Measurements from ENCODE around the gene ZNF189.

ZNF189 gene

DNA sequence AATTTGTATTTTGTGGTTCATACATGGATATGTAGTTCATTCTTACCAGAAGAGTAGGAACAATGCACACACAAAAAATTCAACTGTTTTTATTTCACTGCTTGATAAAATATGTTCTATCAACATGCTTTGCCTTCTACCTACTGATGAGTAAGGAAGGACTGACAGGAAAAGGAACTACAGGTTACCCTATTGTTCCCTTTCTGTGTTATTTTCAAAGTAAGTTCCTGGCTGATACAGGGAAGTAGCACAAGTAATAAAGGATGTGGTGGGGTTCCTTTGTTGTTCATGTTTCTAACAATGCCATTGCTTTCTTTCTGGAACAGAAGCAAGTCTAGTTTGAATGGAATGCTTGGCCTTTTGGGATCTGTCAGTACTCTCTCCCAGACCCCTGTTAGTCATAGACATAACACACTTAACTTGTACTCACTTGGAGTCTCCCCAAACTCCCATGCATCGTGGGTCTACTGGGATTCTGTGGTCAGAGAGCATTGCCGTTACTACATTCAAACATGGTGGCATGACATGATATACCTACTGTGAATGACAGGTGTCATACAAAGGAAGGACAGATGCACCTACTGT is 57.1 kb downstream of the ZNF189 start:
- TF ChIP-seq, protein P1, sequence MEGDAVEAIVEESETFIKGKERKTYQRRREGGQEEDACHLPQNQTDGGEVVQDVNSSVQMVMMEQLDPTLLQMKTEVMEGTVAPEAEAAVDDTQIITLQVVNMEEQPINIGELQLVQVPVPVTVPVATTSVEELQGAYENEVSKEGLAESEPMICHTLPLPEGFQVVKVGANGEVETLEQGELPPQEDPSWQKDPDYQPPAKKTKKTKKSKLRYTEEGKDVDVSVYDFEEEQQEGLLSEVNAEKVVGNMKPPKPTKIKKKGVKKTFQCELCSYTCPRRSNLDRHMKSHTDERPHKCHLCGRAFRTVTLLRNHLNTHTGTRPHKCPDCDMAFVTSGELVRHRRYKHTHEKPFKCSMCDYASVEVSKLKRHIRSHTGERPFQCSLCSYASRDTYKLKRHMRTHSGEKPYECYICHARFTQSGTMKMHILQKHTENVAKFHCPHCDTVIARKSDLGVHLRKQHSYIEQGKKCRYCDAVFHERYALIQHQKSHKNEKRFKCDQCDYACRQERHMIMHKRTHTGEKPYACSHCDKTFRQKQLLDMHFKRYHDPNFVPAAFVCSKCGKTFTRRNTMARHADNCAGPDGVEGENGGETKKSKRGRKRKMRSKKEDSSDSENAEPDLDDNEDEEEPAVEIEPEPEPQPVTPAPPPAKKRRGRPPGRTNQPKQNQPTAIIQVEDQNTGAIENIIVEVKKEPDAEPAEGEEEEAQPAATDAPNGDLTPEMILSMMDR (IDR thresholded peaks at IDR 0.05; ENCODE audit: low read depth, low read length) = no peak

DNA sequence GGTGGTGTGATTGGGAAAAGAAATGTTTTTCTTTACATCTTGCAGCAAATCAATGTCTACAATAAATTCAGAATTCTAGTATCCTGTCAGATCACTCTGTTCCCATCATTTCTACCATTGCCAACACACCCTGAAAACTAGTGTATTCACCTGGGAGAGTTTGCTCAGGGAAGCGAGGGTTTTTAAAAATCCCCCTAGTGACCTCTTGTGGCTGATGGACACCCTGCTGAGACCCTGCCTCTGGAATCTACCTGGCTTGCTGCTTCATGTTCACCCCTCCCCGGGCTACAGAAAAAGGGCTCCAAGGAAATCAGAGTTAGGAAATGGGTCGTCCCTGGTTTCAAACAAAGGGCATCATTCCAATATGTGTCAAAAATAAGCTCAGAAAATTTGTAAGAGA is 58.4 kb downstream of the ZNF189 start:
- H3K27ac ChIP-seq (ENCODE audit: low read length) = no peak overlapping the region
- H4K20me1 ChIP-seq (ENCODE audit: insufficient read depth, low read length) = no peaks in the 10 kb centered on the region
- H3K4me1 ChIP-seq (ENCODE audit: low read length) = no peaks in the 10 kb centered on the region
- TF ChIP-seq EZH2phosphoT487 (IDR thresholded peaks at IDR 0.05; ENCODE audit: low read depth) = no peak
- TF ChIP-seq, protein P1 (IDR thresholded peaks at IDR 0.05; ENCODE audit: low read depth, low read length) = peak; percentile 37
- no peaks in the 10 kb centered on the region for H3K9me3 ChIP-seq (ENCODE audit: insufficient read depth, low read length)
- H3K4me3 ChIP-seq (ENCODE audit: low read length) = no peak overlapping the region
- H3K36me3 ChIP-seq (replicated peaks; ENCODE audit: low read depth, low read length) = no peaks in the 10 kb centered on the region
- no peak overlapping the region for H3K4me2 ChIP-seq (ENCODE audit: low read length)
- H3K79me2 ChIP-seq (ENCODE audit: low read length) = no peaks in the 10 kb centered on the region
- H2AFZ ChIP-seq (ENCODE audit: low read depth, low read length) = no peak overlapping the region
- H3K27me3 ChIP-seq (ENCODE audit: low read depth, low read length) = peaks cover 4% of the 10 kb centered on the region; the same call in 1 of the 2 replicates
- H3K9ac ChIP-seq (ENCODE audit: low read length) = no peak overlapping the region

More for the DNA sequence above, 57.1 kb downstream of the ZNF189 start:
- Histone ChIP-seq H3K79me2 (ENCODE audit: low read length) (no peaks in the 10 kb centered on the region), H3K27ac (ENCODE audit: low read length) (no peak overlapping the region), H3K9ac (ENCODE audit: low read length) (no peak overlapping the region), H3K27me3 (ENCODE audit: low read depth, low read length) (peaks cover 4% of the 10 kb centered on the region; the same call in 1 of the 2 replicates), H4K20me1 (ENCODE audit: insufficient read depth, low read length) (no peaks in the 10 kb centered on the region), H3K36me3 (replicated peaks; ENCODE audit: low read depth, low read length) (no peaks in the 10 kb centered on the region), H3K4me2 (ENCODE audit: low read length) (no peak overlapping the region), H3K9me3 (ENCODE audit: insufficient read depth, low read length) (no peaks in the 10 kb centered on the region), H3K4me1 (ENCODE audit: low read length) (no peaks in the 10 kb centered on the region), H2AFZ (ENCODE audit: low read depth, low read length) (no peak overlapping the region), H3K4me3 (ENCODE audit: low read length) (no peak overlapping the region)

DNA sequence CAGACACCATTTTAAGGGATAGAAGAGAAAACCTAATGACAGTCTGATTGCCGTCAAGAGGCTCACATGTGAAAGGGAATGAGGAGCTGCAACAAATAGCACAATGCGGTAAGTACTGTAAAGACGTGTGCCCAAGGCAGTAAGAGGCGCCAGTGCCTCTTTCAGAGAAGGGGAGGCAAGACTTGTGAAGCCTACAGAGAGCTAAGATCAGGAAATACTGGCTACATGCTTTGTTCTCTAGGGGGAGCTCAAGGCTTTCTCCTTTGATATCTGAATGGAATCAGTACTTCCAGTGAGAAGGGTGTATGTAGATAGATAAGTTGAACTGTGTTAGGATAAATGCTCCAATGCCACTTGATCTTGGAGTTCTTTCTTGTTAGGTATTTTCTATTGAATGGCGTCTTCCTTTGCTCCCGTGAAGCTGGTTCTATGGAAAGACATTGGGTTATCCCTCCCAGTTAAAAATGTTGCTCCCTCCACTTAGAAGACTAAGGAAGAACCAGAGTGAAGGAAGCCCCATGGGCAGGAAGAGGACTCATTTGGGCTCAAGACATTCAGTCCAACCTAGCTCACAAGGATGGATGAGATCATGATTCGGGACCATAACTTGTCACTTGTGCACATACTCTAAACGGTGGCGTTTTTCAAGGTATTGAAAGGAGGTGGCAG is 60.4 kb downstream of the ZNF189 start:
- TF ChIP-seq, protein P1 (IDR thresholded peaks at IDR 0.05; ENCODE audit: low read depth, low read length) = peak; percentile 79
- TF ChIP-seq EZH2phosphoT487 (IDR thresholded peaks at IDR 0.05; ENCODE audit: low read depth) = no peak
- H3K4me2 ChIP-seq (ENCODE audit: low read length) = peak overlapping the region; percentile 28; the same call in 1 of the 2 replicates
- H2AFZ ChIP-seq (ENCODE audit: low read depth, low read length) = peak overlapping the region; percentile 87

More for the DNA sequence above, 60.4 kb downstream of the ZNF189 start:
- no peak overlapping the region for H3K9ac ChIP-seq (ENCODE audit: low read length)
- no peaks in the 10 kb centered on the region for H3K36me3 ChIP-seq (replicated peaks; ENCODE audit: low read depth, low read length)
- H3K9me3 ChIP-seq (ENCODE audit: insufficient read depth, low read length) = no peaks in the 10 kb centered on the region
- H3K27ac ChIP-seq (ENCODE audit: low read length) = no peak overlapping the region
- peaks cover 7% of the 10 kb centered on the region for H3K27me3 ChIP-seq (ENCODE audit: low read depth, low read length)
- no peak overlapping the region for H3K4me3 ChIP-seq (ENCODE audit: low read length)
- no peaks in the 10 kb centered on the region for H3K4me1 ChIP-seq (ENCODE audit: low read length)
- H4K20me1 ChIP-seq (ENCODE audit: insufficient read depth, low read length) = no peaks in the 10 kb centered on the region
- no peaks in the 10 kb centered on the region for H3K79me2 ChIP-seq (ENCODE audit: low read length)

Measured in OCI-LY3 (cell line).